SU-DHL-6 (cell line): ENCODE results near the gene RAB19.

Experiments used
- CTCF ChIP-seq: fragments of 200-600 bp; sonication (generic); IDR thresholded peaks from one replicate; pipeline ENCODE4 v1.5.1; 2017; ENCODE audit warnings: antibody characterized with exemption, mild to moderate bottlenecking, low read length, moderate library complexity; ENCODE audit not compliant: insufficient read depth, poor library complexity, severe bottlenecking
- EZH2phosphoT487 ChIP-seq: fragments of 200-600 bp; sonication (generic), shearing (Covaris generic); conservative IDR thresholded peaks from 2 replicates; pipeline ENCODE4 v1.6.1; 2018; ENCODE audit warnings: mild to moderate bottlenecking, antibody characterized with exemption, low read length, moderate library complexity, mixed read lengths

GRCh38 chr7:140375323-140375722, 28.5 kb upstream of the RAB19 start:
- TF ChIP-seq EZH2phosphoT487 (no peak), CTCF (no peak)
